Vagina (tissue), 2 donors: Measurements from ENCODE around the gene GRIA1.

ENCODE experiments used
- POLR2A ChIP-seq, 2 donors: fragments of 450-650 bp; IDR thresholded peaks; one replicate each; pipeline ENCODE4 v1.6.1; 2017; ENCODE audit warnings: antibody characterized with exemption in 2 of 2, mild to moderate bottlenecking in 2 of 2, moderate library complexity in 2 of 2
- POLR2AphosphoS5 ChIP-seq, 2 donors: sonication (generic); formaldehyde crosslinking; IDR thresholded peaks; one replicate each; pipeline ENCODE4 v1.9.0; 2017; ENCODE audit warnings: antibody characterized with exemption in 2 of 2, mild to moderate bottlenecking in 2 of 2, low read depth in 1 of 2; ENCODE audit not compliant: insufficient read depth in 1 of 2
- TF ChIP-seq, protein P1 (sequence below), 3 experiments: fragments of 450-650 bp in 2 of 3; fragments of 200-600 bp in 1 of 3; sonication (generic) in 1 of 3; IDR thresholded peaks; one replicate each; pipeline ENCODE4 v1.5.1; 2017 to 2019; ENCODE audit warnings: antibody characterized with exemption in 3 of 3, mild to moderate bottlenecking in 2 of 3, moderate library complexity in 2 of 3

DNA sequence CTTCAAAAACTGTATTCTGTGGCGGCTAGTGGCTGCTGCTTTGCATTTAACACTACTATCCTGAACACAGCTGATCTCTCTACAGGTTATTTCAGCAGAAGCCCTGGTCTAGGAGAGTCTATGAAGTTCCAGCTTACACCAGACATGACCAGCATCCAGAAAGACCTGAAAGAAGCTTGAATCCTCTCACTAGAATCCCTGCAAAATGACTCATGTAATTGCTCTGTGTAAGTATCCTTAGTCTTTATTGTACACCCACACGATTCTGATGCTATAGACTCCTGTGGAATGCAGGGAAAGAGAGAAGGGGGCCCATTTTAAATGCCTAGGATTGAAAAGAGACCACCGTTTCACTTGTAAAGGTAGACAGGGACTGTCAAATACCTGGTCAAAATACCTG, 859 bp upstream of the GRIA1 start:
- TF ChIP-seq POLR2A (IDR thresholded peaks at IDR 0.05) (no peak), POLR2AphosphoS5 (IDR thresholded peaks at IDR 0.05; ENCODE audit: insufficient read depth in 1 of 2, low read depth in 1 of 2) (no peak)
- TF ChIP-seq, protein P1, sequence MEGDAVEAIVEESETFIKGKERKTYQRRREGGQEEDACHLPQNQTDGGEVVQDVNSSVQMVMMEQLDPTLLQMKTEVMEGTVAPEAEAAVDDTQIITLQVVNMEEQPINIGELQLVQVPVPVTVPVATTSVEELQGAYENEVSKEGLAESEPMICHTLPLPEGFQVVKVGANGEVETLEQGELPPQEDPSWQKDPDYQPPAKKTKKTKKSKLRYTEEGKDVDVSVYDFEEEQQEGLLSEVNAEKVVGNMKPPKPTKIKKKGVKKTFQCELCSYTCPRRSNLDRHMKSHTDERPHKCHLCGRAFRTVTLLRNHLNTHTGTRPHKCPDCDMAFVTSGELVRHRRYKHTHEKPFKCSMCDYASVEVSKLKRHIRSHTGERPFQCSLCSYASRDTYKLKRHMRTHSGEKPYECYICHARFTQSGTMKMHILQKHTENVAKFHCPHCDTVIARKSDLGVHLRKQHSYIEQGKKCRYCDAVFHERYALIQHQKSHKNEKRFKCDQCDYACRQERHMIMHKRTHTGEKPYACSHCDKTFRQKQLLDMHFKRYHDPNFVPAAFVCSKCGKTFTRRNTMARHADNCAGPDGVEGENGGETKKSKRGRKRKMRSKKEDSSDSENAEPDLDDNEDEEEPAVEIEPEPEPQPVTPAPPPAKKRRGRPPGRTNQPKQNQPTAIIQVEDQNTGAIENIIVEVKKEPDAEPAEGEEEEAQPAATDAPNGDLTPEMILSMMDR (IDR thresholded peaks at IDR 0.05) = no peak
